GM12891 (cell line): Measurements from ENCODE around the gene ZDHHC3.

Experiments used
- PAX5 ChIP-seq: IDR thresholded peaks from 2 replicates; pipeline ENCODE4 v1.6.1; 2011; ENCODE audit warnings: low read length, moderate library complexity, mild to moderate bottlenecking; ENCODE audit not compliant: insufficient read depth, severe bottlenecking
- POLR2A ChIP-seq: IDR thresholded peaks from 2 replicates; pipeline ENCODE4 v1.6.1; 2011; ENCODE audit warnings: low read depth, low read length, control low read depth
- POLR2AphosphoS5 ChIP-seq: IDR thresholded peaks from 2 replicates; pipeline ENCODE4 v1.6.1; 2011; ENCODE audit warnings: low read depth, low read length, control low read depth
- TAF1 ChIP-seq: IDR thresholded peaks from 2 replicates; pipeline ENCODE4 v1.6.1; 2011; ENCODE audit warnings: low read depth, low read length, control low read depth

- no peak for TF ChIP-seq POLR2A
- TF ChIP-seq POLR2AphosphoS5, result no peak
- TF ChIP-seq TAF1, result no peak
- TF ChIP-seq PAX5, result no peak
These were observed 79.5 kb downstream of the ZDHHC3 start for GRCh38 chr3:44896440-44896839.
